ENCODE data around the gene EPB41.
"Not testable (repeated sequence)": the region's sequence is repeated elsewhere in the genome, so short reads cannot be mapped to it uniquely, and the experiment has no call there.

EPB41 gene

DNA sequence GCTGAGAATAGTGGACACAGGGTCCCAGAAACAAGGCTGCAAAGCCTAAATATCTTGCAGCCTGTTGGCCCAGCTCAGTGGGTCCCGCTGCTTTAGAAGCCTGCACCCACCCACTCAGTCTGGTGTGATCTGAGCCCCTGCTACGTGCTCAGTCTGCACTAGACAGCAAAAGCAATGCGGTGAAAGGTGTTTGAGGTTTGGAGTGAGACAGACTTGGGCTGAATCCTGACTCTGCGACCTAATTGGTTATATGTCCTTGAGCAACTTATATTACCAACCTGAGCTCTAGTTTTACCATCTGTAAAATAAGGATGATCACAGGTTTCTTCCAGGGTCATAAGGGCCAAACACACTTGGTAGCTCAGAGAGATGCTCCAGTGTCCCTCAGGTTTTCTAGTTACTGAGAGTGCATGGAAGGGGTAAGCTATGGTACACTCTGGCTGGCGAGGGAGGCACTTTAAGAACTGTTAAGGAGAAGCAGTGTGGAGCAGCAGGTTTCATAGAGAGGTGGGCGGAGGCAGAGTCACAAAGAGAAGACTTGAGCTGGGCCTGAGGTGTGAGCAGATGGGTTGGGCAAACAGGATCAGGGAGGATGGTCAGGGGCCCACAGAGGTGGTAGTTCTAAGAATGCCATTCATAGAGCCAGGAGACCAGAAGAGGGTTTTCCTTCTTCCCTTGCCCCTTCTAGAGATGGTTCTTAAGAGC, 199.2 kb downstream of the EPB41 start:
- no peak for DNase-seq

DNA sequence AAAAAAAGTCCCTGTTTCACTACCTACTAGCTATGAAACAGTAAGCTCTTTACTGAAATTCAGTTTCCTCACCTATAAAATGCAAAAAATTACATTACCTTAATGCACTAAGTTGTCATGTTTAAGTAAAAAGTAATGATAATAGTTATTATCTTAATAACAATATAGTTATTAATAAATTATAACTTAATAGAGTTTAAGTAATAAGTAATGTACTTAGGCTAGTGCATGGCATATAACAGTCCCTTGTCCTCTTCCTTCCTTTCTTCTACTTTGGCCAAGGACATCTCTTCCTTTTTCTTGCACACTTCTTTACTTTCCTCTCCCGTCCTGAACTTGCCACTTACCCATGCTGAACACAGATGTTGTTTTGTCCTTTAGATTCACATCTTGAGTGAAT, 200.3 kb downstream of the EPB41 start:
- DNase-seq: no peak

DNA sequence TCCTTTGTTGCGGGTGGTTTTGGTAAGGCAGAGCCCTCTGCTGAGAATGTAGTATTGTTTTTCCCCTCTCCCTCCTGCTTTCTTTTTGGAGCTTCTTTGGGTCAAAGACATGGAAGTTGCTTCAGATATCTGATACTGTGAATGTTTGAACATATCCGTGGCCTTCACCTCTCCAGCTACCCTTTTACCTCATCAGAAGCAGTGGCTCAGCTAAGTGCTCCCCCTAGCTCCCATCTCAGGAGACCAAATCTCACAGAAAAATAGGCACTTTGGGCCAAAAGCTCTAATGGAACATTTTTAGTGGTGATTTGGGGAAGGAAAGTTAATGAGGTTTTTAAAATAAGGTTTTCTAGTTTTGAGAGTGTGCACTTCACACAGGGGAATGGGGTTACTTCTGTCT, 203.0 kb downstream of the EPB41 start:
- DNase-seq: no peak

DNA sequence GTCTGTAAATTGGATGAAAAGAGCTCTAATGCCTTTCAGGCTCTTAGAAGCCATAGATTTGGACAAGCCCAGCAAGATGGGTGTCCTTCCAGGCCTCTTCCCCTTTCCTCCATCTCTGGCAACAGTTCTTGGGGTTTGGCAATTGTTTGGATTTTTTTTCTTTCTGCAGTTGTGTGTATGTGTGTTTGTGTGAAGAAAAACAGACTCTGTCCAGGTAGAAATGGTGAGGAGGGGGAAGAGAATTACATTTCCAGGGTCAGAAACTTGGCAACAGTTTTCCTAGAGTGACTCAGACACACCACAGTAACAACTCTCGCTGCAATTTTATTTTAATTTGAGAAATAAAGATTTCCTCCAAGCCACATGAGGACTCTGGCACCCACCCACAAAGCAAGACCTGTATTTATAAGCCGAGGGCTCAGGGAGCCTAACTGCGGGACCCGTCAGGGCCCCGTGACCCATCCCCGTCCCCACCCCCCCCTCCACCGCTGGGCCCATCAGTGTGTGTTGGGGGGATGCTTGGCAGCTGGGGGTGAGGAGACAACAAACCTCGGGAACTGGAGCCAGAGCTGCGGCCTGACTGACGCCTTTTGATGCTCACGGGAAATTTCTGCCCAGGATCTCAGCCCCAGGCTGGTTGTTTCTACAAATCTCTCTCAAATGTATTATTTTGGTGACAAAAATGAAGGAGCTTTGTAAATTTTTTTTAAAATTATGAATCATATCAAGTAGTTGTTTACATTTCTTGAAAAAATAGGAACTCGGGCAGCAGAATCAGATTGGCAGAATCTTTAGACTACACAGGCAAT, 205.0 kb downstream of the EPB41 start:
- no peak for DNase-seq

DNA sequence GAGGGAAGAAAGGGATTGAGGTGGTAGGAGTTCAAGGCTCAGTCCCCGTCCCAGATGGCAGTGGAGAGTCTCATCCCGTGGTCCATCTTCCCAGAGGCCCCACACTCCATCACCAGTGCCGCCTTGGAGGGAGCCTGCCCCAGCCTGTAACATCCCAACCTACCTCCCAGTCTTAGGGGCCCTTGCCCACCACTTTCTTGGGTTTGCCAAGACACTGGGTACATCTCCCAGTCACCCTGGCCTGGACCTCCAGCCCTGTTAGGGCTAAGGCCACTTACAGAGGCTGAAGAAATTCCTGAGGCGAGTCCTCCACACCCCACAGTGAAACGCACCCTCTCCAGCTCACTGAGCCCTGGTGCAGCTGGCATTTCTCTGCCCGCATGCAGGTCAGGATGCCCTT, 206.0 kb downstream of the EPB41 start:
- no peak for DNase-seq

DNA sequence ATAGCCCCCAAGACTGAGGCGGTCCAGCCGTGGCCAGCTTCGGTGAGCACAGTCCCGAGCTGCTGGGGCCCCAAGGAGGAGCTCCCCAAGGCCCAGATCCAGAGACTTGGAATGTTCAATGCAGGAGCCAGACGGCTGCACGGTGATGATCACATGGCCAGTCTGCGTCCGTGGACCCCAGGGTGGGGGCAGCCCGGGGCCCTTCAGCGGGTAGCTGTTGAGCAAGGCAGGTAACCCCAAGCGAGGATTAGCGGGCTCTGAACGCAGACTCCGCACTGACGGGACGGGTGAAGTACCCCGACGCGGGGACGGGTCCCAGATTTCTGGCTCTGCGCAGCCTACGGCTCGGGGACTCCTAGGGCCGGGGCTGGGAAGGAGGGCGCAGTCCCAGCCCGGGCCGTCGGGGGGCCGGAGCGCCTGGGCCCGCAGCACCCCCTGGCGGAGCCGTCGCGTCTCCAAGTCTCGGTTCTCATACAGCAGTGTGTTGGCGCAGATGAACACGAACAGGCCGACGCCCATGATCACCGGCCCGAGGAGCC, 206.6 kb downstream of the EPB41 start:
- peak; percentile 67 for DNase-seq

DNA sequence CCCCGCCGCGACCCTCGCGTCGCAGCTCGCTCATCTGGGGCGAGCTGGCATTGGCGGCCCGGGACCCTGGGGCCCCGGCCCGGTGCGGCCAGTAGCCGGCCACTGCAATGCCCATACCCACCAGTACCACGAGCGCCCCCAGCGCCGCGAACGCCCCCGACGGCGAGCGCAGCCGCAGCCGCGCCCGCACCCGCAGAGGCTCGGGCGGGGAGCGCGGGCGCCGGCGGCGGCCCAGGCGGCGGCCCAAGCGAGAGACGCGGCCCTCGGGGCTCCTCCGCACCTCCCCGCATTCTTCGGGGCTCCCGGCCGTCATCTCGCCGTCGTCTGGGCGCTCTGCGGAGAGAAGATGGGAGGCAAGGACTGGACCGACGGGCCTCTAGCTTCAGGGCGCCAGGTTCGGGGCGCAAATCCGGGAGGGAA, 207.2 kb downstream of the EPB41 start:
- DNase-seq: peak; percentile 19

DNA sequence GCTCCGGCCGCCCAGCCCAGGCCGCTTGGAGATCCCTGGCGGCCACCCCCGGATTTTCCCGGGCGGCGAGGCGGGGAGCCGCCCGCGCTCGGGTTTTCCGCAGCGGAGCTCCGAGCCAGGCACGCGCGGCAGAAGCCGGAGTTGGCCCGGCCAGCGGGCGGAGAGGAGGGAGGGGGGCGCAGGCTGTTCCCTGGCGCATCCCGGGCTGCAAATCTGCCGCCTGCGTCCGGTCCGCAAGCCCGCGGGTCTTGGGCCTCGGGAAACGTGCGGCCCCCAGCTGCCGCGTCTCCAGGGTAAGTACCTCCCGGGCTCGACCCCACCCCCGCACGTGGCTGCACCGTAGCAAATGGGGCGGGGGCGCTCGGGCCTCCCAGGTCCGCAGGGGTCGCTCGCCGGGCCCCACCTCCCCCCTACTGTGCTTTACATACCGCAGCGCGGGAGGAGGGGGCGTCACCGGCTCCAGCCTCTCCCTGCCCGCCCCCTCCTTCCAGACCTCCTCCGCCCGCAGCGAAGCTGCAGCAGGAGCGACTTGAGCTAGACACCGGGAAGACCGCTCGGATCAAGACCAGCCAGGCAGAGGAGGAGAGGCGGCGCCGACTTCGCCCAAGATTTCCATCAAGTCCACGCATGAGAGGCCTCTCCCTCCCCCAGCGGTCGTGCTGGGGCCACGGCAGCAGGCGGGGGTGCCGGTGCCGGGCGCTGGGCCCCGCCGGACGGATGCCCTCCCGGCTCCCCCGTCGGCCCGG, 207.7 kb downstream of the EPB41 start:
- DNase-seq: peak; percentile 62

DNA sequence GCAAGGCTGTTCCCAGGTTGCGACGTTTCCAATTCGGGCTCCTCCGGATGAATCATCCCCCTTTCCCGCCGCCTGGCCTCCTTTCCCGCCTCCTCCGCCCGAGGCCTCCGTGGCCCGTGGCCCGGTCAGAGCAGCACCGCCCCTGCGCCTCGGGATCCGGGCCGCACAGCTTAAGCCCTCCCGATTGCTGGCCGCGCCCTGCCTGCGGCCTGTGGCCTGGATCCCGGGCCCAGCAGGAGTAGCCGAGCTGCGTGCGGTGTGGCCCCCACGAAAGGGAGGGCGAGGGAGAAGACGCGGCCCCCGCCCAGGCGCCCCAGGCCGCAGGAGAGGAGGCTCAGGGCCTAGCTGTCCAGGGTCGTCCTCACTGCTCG, 208.3 kb downstream of the EPB41 start:
- peak; percentile 80 for DNase-seq

DNA sequence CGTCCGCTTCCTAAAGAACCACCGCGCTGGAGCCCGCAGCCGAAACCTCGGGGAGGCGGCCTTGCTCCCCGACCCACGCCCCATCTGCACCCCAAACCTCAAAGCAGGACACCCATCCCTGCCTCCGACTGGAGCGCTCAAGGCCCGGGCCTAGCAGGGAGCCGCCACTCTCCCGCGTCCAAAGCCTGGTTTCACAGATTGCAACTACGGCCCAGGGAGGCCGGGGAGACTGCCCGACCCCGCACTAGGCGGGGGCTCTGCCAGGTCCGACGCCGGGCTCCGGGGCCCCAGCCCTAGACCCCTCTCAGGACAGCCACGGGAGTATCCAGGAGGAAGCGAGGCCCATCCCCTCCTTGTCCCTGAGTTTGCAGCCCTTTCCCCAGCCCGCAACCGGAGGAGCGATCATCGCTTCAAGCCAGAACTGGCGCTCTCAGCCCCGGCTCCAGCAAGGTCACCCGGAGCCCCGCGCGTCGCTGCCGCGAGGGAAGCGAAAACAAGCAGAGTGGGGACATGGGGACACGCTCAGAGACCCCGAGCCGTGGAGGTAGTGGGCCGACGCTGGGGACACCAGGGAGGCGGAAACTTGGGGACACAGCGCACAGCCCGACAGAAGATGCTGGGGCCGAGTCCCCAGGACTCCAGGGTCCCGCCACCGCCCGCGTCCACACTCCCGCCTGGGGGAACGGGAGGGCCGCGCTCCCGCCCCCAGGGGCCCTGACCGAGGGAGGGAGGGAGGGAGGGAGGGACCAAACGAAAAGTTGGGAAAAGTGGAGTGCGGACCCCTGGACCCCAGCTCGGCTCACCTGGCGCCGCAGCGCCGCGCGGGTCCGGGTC, 208.9 kb downstream of the EPB41 start:
- peak; percentile 44 for DNase-seq

DNA sequence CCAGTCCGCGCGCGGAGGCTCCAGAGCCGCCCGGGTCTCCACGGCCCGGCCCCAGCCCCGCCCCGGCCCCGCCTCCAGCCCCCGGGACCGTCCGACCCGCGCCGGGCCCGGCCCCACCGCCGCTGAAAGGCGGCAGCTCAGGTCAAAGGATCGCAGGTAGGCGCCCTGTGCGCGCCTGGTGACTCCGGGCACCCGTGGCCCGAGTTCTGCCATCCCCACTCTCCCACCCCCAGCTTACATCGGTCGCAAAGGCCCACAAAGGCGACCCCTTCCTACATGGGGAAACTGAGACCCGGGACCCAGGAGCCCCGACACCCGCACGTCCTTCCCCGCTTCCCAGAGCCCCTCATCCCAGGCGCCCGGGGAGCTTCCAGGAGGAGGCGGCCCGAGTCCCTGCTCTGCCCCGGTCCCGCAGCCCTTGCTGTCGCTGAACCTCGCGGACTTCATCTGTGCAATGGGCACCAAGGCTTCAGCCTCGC, 209.6 kb downstream of the EPB41 start, which contains the start of gene TMEM200B:
TSS of gene TMEM200B (minus strand) at position 17 of the 479 bp plus-strand sequence. CDS start 2,075 bp downstream, outside the sequence.
- peak; percentile 31 for DNase-seq

DNA sequence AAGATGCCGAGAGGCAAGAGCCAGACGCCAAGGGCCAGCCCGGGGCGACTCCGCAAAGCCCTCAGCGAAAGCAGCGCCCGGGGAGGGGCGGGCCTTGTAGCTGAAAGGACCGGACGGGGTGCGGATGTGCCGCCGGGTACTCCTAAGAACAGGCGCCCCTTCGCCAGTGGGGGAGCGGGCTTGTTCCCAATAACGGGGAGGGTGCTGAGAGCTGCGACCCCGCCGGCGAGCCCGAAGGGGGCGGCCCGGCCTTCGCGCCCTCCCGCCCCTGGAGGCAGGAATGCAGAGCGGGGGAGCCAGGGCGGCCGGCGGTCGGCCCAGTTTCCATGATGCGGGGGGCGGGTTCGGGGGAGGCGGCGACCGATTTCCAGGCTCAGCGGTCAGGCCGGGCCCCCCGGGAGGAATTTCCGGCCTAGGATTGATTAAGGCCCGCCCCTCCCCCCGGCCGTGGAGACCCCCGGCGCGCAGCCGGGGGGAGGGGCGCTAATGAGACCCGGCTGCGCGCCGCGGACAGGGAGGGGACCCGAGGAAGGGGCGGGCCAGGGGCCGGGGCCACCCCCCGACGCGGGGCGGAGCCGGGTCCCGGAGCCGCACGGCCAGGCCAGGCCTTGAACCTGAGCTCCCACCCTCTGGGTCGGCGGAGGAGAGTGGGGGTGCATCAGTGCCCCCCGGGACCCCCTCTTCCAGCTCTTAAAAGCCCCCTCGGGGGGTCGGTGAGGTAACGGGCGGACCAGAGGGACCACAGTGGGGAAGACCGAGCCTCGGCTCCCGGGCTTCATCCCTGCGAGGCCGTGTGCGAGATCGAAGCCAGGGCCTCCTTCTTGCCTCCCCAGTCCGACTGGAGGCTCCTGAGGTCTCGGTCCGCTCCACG, 210.2 kb downstream of the EPB41 start:
- DNase-seq: peak; percentile 94

DNA sequence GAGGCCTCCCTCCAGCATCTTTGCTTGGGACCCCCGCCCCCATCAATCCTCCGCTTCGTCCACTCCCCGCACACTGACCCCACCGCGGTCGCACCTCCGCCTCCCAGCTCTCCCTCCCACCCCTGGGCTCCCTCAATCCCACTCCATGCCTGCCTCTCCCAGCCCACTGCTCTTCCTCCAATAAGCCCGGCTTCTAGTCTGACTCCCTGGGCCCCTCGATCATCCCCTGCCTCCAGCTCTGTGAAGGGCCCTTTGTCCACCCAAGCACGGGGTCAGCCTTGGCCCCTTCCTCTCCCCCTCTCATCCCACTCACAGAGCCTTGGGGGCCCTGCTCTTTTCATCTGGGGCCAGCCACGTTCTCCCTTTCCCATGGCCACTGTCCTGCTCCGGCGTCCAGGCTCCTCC, 210.9 kb downstream of the EPB41 start:
- no peak for DNase-seq

DNA sequence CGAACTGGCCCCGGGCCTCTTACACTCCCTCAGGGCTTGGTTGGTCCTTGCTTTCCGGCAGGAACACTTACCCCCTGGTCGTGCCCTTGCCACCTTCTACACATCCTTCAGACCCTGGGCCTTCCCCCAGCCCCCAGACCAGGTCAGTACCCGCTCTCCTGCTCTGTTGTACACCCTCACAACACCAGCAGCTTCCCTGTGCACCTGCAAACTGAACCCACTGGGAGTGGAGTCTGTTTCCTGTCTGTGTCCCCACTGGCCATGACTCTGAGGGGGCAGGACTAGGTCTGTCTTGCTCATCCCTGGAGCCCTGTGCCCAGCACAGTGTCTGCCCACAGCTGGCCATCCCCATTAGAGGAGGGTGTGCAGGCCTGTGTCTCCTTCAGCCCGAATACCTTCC, 211.4 kb downstream of the EPB41 start:
- no peak for DNase-seq

DNA sequence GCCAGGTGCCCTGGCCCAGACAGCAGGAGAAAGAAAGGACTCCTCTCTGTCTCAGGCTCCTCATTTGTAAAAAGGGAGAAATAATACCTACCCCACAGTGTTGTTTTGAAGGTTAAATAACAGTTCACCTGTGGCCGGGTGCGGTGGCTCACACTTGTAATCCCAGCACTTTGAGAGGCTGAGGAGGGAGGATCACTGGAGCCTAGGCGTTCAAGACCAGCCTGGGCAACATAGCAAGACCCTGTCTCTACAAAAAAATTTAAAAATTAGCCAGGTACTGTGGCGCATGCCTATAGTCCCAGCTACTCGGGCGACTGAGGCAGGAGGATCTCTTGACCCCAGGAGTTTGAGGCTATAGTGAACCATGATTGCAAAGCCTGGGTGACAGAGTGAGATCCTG, 211.8 kb downstream of the EPB41 start:
- no peak for DNase-seq

DNA sequence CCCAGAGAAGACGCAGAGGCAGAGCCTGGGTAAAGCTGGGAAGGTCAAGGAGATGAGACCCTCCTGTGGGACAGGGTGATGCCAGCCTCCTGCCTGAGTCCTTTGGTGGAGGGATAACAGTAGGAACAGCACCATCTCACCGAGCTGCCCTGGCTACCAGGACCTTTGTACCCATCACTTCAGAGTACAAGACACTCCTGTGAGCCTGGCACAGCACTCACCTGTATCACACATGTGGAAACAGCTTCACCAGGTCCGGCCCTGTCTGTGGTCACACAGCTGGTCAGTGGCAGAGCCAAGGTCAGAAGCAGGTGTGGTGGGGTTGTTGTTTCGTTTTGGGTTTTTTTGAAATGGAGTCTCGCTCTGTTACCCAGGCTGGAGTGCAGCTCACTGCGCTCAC, 214.4 kb downstream of the EPB41 start:
- DNase-seq: no peak

DNA sequence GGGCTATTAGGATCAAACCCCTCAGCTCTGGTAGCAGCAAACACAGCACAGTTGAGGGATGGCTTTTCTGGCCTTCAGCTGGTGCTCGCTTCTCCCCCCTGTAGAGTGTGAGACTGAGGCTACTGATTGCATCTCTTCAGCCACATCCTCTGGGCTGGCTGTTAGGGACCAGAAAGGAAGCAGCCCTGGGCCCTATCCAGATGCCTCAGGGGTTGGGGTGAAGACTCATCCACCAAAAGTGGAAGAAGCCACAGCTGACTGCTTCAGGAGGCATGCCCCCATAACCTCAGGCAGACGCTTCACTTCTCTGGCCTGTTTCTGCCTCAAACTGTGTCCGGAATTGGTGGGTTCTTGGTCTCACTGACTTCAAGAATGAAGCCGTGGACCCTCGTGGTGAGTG, 215.5 kb downstream of the EPB41 start:
- peak; percentile 27 for DNase-seq

DNA sequence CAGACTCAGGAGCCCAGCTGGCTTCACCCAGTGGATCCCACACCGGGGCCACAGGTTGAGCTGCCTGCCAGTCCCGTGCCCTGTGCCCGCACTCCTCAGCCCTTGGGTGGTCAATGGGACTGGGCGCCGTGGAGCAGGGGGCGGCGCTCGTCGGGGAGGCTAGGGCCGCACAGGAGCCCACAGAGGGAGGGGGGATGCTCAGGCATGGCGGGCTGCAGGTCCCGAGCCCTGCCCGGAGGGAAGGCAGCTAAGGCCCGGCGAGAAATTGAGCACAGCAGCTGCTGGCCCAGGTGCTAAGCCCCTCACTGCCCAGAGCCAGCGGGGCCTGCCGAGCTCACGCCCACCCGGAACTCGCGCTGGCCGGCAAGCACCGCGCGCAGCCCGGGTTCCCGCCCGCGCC, 216.7 kb downstream of the EPB41 start:
- not testable (repeated sequence) for DNase-seq

DNA sequence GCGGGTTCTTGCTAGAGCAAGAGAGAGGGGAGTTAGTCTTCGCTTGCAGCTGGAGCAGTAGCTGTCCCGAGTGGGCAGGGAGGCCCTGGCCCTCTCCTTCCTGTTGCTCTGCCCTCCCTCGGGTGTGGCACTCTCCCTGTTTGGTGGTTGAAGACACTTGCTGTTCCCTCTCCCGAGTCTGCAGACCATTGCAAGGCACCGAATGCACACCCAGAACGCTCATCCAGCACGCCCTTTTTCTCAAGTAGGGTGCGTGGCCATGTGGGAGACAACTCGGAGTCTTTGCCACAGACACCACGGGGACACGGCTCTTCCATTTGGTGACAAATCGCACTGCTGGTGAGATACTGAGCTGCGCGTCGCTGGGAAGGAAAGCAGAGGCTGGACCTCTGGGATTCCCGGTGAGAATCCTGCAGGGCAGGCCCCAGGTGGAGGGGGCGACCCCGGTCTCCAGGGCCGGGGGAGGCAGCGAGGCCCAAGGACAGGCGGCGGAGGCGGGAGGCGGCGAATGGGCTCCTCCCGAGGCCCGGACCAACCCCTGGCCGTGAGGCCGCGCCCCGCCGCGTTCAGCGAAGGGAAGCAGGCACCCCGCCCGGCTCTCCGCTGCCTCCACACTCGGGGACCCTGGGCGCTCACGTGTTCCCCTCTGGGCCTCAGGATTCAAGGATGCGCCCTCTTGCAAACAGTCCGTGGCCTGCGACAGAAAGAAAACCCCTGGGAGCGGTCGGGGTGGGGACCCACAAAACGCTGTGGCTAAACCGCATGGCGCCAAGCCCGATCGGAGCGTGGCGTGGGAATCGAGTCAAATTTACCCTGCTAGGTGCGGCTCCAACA, 219.7 kb downstream of the EPB41 start:
- no peak for DNase-seq

DNA sequence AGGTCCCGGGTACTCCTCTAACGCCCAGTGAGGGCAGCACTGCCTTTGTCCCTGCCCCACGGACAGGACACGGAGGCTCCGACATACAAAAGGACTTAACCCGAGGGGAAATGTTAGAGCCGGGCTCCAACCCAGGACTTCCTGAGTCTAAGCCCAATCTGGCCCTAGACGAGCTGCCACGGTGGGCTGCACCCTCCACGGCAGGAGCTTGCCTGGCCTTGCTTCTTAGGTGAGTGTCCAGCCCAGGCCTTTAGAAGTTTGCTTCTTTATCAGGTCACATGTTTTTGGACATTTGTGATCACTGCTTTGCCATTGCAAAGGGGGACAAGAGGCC, 220.3 kb downstream of the EPB41 start:
- no peak for DNase-seq

Measured in fibroblast of skin of scalp (primary cell).